NK-92 (cell line): ENCODE data around the gene TSPAN31.

Source experiments
- DNase-seq: peaks from one replicate; lab custom pipeline; 2025; ENCODE audit not compliant: unreplicated experiment; lab: John Stamatoyannopoulos, UW

Gene TSPAN31

GRCh38 chr12:57735198-57735855 is 9.5 kb upstream of the TSPAN31 start:
- DNase-seq: no peak

- DNase-seq: no peak
These were observed 8.7 kb upstream of the TSPAN31 start for GRCh38 chr12:57735952-57736740.

GRCh38 chr12:57736741-57737466 is 7.9 kb upstream of the TSPAN31 start:
- no peak for DNase-seq

- DNase-seq: no peak
These were observed 7.1 kb upstream of the TSPAN31 start for GRCh38 chr12:57737467-57738460.

- DNase-seq: no peak
These were observed 6.1 kb upstream of the TSPAN31 start, which contains the start of gene AGAP2 for GRCh38 chr12:57738661-57739237. Gene AGAP2 (minus strand): TSS chr12:57738742. CDS start chr12:57738246, 496 bp downstream.

- DNase-seq: no peak
These were observed 5.5 kb upstream of the TSPAN31 start for GRCh38 chr12:57739387-57739786.

- DNase-seq: no peak
These were observed 4.8 kb upstream of the TSPAN31 start for GRCh38 chr12:57739914-57740538.

- DNase-seq: peak; percentile 34
These were observed 4.0 kb upstream of the TSPAN31 start for GRCh38 chr12:57740656-57741412.

- DNase-seq: no peak
These were observed 3.4 kb upstream of the TSPAN31 start for GRCh38 chr12:57741413-57741789.

- DNase-seq: no peak
These were observed 2.7 kb upstream of the TSPAN31 start for GRCh38 chr12:57741844-57742738.

GRCh38 chr12:57743769-57744168 is 1.1 kb upstream of the TSPAN31 start:
- DNase-seq: no peak

GRCh38 chr12:57744194-57744776 is 554 bp upstream of the TSPAN31 start:
- DNase-seq: no peak

- DNase-seq: no peak
These were observed 644 bp downstream of the TSPAN31 start for GRCh38 chr12:57745485-57745881.

- no peak for DNase-seq
These were observed 1.2 kb downstream of the TSPAN31 start for GRCh38 chr12:57746025-57746424.

GRCh38 chr12:57749061-57749460 is 4.2 kb downstream of the TSPAN31 start:
- no peak for DNase-seq

- DNase-seq: no peak
These were observed 6.0 kb downstream of the TSPAN31 start for GRCh38 chr12:57750561-57751431.

- DNase-seq: no peak
These were observed 6.6 kb downstream of the TSPAN31 start for GRCh38 chr12:57751432-57751787.
